Astrocyte of the cerebellum (primary cell): Measurements from ENCODE around the gene CBLB.

Experiments used
- DNase-seq: peaks from one replicate; pipeline ENCODE4 v3.0.0-alpha.2; 2011; ENCODE audit warnings: low read depth
- H3K4me3 ChIP-seq: 2 replicates; pipeline ENCODE4 v1.5.1; 2011; ENCODE audit warnings: mild to moderate bottlenecking, low read depth, low read length, moderate library complexity
- CTCF ChIP-seq: IDR thresholded peaks from 2 replicates; pipeline ENCODE4 v1.5.1; 2012; ENCODE audit warnings: low read length, low read depth, moderate library complexity, mild to moderate bottlenecking; ENCODE audit errors: missing control alignments
- in situ Hi-C: cut with HindIII; loops from 2 replicates; pipeline ENCODE4 v1.10.0; 2017; ENCODE audit warnings: low sequenced_read_pairs

CBLB gene

GRCh38 chr3:105860641-105861040 lies 8.2 kb downstream of the CBLB start:
- no peak for TF ChIP-seq CTCF
- in situ Hi-C loops, result no loop called here
- DNase-seq, result no peak
- no peak overlapping the region for H3K4me3 ChIP-seq

- H3K4me3 ChIP-seq, result no peak overlapping the region
- no peak for TF ChIP-seq CTCF
- in situ Hi-C loops, result no loop called here
- DNase-seq, result no peak
Measured at GRCh38 chr3:105858017-105858416, 10.8 kb downstream of the CBLB start.

GRCh38 chr3:105857601-105858000 lies 11.2 kb downstream of the CBLB start:
- no peak for DNase-seq
- in situ Hi-C loops, result no loop called here
- H3K4me3 ChIP-seq, result no peak overlapping the region
- no peak for TF ChIP-seq CTCF

- DNase-seq, result no peak
- no peak overlapping the region for H3K4me3 ChIP-seq
- no peak for TF ChIP-seq CTCF
- in situ Hi-C loops, result no loop called here
Measured at GRCh38 chr3:105856605-105857004, 12.2 kb downstream of the CBLB start.

- no peak overlapping the region for H3K4me3 ChIP-seq
- in situ Hi-C loops, result no loop called here
Measured at GRCh38 chr3:105853801-105854432, 14.9 kb downstream of the CBLB start.

GRCh38 chr3:105851582-105851981 lies 17.2 kb downstream of the CBLB start:
- no peak for TF ChIP-seq CTCF
- no peak overlapping the region for H3K4me3 ChIP-seq
- no peak for DNase-seq
- in situ Hi-C loops, result no loop called here

More at GRCh38 chr3:105853801-105854432, 14.9 kb downstream of the CBLB start:
- no peak for TF ChIP-seq CTCF
- no peak for DNase-seq
